GM12878 (cell line): ENCODE results near the gene OSBPL2. TPM values are rescaled to one million over a fixed set of nuclear protein-coding genes. Genes with fewer than 3 reads are reported as not detected.

Experiments used
- ATAC-seq: fragments of 200-7000 bp; cut with Tn5 transposase; 3 replicates; pipeline ENCODE4 v1.9.1; 2020; ENCODE audit warnings: mild to moderate bottlenecking, moderate library complexity
- BruUV-seq: library from RNA; stranded (reverse); fragments of 400-500 nt; replicated peaks from 2 replicates; lab custom pipeline; 2021; lab: Mats Ljungman, UMichigan
- CTCF ChIA-PET: fragments of 300-600 bp; sonication (Branson Sonifier 250); formaldehyde crosslinking; extraction: SDS; loops from one replicate; lab custom pipeline; 2021; ENCODE audit warnings: inconsistent platforms; lab: Yijun Ruan, JAX
- POLR2A ChIA-PET: fragments of 350-600 bp; formaldehyde crosslinking; extraction: SDS; loops from one replicate; lab custom pipeline; 2021; ENCODE audit warnings: inconsistent platforms; lab: Charles Lee
- RAD21 ChIA-PET: fragments of 300-600 bp; sonication (Branson Sonifier 250); formaldehyde crosslinking; loops from one replicate; lab custom pipeline; 2023; ENCODE audit warnings: antibody characterized with exemption; ENCODE audit not compliant: unreplicated experiment; lab: Charles Lee
- SMC1A ChIA-PET: fragments of 300-600 bp; sonication (Branson Sonifier 250); formaldehyde crosslinking; loops from one replicate; lab custom pipeline; 2023; ENCODE audit not compliant: unreplicated experiment, uncharacterized antibody; lab: Charles Lee
- DNase-seq: peaks from one replicate; pipeline ENCODE4 v3.0.0-alpha.2; 2011; ENCODE audit warnings: low read depth, low spot score
- FAIRE-seq: peaks from 3 replicates; lab custom pipeline; 2011; peaks lifted over from hg19 to GRCh38; lab: Jason Lieb, UNC
- H2AFZ ChIP-seq: 2 replicates; pipeline ENCODE4 v1.6.0; 2011; ENCODE audit warnings: low read depth, low read length, control low read depth; ENCODE audit not compliant: control insufficient read depth
- H3K27ac ChIP-seq: 2 replicates; pipeline ENCODE4 v1.5.1; 2011; ENCODE audit warnings: control low read depth; ENCODE audit not compliant: control insufficient read depth, insufficient read depth
- H3K27me3 ChIP-seq, 2 experiments: replicated peaks in 1 of 2; 2 replicates each; pipeline versions ENCODE4 v1.6.0 to v1.6.1; 2011; ENCODE audit warnings: low read length in 1 of 2; ENCODE audit not compliant: control insufficient read depth in 2 of 2, insufficient read depth in 2 of 2
- H3K36me3 ChIP-seq, 2 experiments: 2 replicates each; pipeline ENCODE4 v1.5.1; 2011; ENCODE audit warnings: low read length in 1 of 2; ENCODE audit not compliant: control insufficient read depth in 2 of 2, insufficient read depth in 2 of 2
- H3K4me1 ChIP-seq: 2 replicates; pipeline ENCODE4 v1.6.1; 2011; ENCODE audit warnings: mild to moderate bottlenecking, low read length, moderate library complexity, mixed read lengths; ENCODE audit not compliant: control insufficient read depth, insufficient read depth
- H3K4me2 ChIP-seq: 2 replicates; pipeline ENCODE4 v1.6.0; 2011; ENCODE audit warnings: control low read depth; ENCODE audit not compliant: control insufficient read depth, insufficient read depth
- H3K4me3 ChIP-seq: fragments of 200-600 bp; sonication (generic); 2 replicates; pipeline ENCODE4 v1.5.1; 2016
- H3K79me2 ChIP-seq: 2 replicates; pipeline ENCODE4 v1.6.0; 2011; ENCODE audit warnings: low read length; ENCODE audit not compliant: control insufficient read depth, insufficient read depth
- H3K9ac ChIP-seq: 2 replicates; pipeline ENCODE4 v1.8.0; 2011; ENCODE audit warnings: low read length, control low read depth, mixed read lengths; ENCODE audit not compliant: control insufficient read depth, insufficient read depth
- H3K9me3 ChIP-seq: replicated peaks from 3 replicates; pipeline ENCODE4 v1.5.1; 2011; ENCODE audit warnings: mild to moderate bottlenecking, low read length; ENCODE audit not compliant: control insufficient read depth, insufficient read depth
- H4K20me1 ChIP-seq: 2 replicates; pipeline ENCODE4 v1.6.0; 2011; ENCODE audit not compliant: control insufficient read depth, insufficient read depth
- BRCA1 ChIP-seq: IDR thresholded peaks from 2 replicates; pipeline ENCODE4 v1.6.1; 2011; ENCODE audit warnings: low read depth, low read length, improper control_type of control experiment
- ESRRA ChIP-seq: IDR thresholded peaks from 2 replicates; pipeline ENCODE4 v1.6.1; 2012; ENCODE audit warnings: mild to moderate bottlenecking, low read length, improper control_type of control experiment
- LARP7 ChIP-seq: fragments of 450-650 bp; IDR thresholded peaks from 2 replicates; pipeline ENCODE4 v1.6.1; 2017; ENCODE audit warnings: mild to moderate bottlenecking
- MEF2B ChIP-seq: fragments of 450-650 bp; IDR thresholded peaks from 2 replicates; pipeline ENCODE4 v1.6.1; 2018; ENCODE audit warnings: mild to moderate bottlenecking, moderate library complexity; ENCODE audit not compliant: partially characterized antibody, poor library complexity, severe bottlenecking
- MYB ChIP-seq: fragments of 150-350 bp; IDR thresholded peaks from 2 replicates; pipeline ENCODE4 v1.6.1; 2014; ENCODE audit warnings: mild to moderate bottlenecking, low read depth, low read length, borderline replicate concordance
- NFYA ChIP-seq: IDR thresholded peaks from 2 replicates; pipeline ENCODE4 v1.6.1; 2011; ENCODE audit warnings: low read depth, mild to moderate bottlenecking, low read length, improper control_type of control experiment, borderline replicate concordance
- POLR2AphosphoS5 ChIP-seq: IDR thresholded peaks from 2 replicates; pipeline ENCODE4 v1.6.1; 2011; ENCODE audit warnings: mild to moderate bottlenecking, low read length, inconsistent platforms
- YBX1 ChIP-seq: fragments of 450-650 bp; IDR thresholded peaks from 2 replicates; pipeline ENCODE4 v1.6.1; 2016; ENCODE audit warnings: antibody characterized with exemption
- ZZZ3 ChIP-seq: IDR thresholded peaks from 2 replicates; pipeline ENCODE4 v1.6.1; 2011; ENCODE audit warnings: low read depth; ENCODE audit not compliant: control insufficient read depth, insufficient read length
- WGBS: methylation state at CpG from one replicate; pipeline ENCODE4 v1.1.6; 2016; ENCODE audit warnings: low lambda C conversion rate; ENCODE audit not compliant: insufficient replicate concordance, insufficient coverage; ENCODE audit errors: missing lambda C conversion rate; 5-methylcytosine and 5-hydroxymethylcytosine counted together
- in situ Hi-C: fragments of 300-500 bp; cut with MboI; formaldehyde crosslinking; loops from 9 replicates; pipeline ENCODE4 v1.14.3; 2018; ENCODE audit warnings: mixed read lengths
- intact Hi-C: fragments of 100-400 bp; cut with micrococcal nuclease; formaldehyde crosslinking; loops from one replicate; pipeline ENCODE4 v1.14.2; 2022; ENCODE audit not compliant: unreplicated experiment
- polyA plus RNA-seq, 11 experiments: library from polyadenylated mRNA; depleted of rRNA in 4 of 11; unstranded in 6 of 11; stranded (reverse) in 5 of 11; fragments of >200 nt; fragmentation: Nextera tagmentation in 4 of 11; fragmentation: Illumina TruSeq in 1 of 11; extraction: Ambion mirVana in 4 of 11; extraction: Trizol in 1 of 11; gene quantifications; 1 replicate in 1 of 11; 2 replicates in 10 of 11; pipeline versions ENCODE4 v1.2.1 to v1.2.3, GENCODE V29; 2011 to 2016; ENCODE audit warnings: inconsistent platforms in 2 of 11, missing spikeins in 2 of 11, low read depth in 1 of 11
- total RNA-seq, 4 experiments: library from RNA; depleted of rRNA in 3 of 4; stranded (reverse); fragments of >200 nt in 3 of 4; fragmentation: Illumina TruSeq in 1 of 4; extraction: Trizol in 1 of 4; gene quantifications; 2 replicates each; pipeline versions ENCODE4 v1.2.1 to v1.2.3, GENCODE V29; 2013 to 2021
- TF ChIP-seq, protein P1 (sequence below): IDR thresholded peaks from 2 replicates; pipeline ENCODE4 v1.6.1; 2011; ENCODE audit warnings: mild to moderate bottlenecking, low read depth, low read length, moderate library complexity; ENCODE audit not compliant: insufficient replicate concordance
- TF ChIP-seq, protein P2 (sequence below): fragments of 450-650 bp; conservative IDR thresholded peaks from 2 replicates; pipeline ENCODE4 v1.6.1; 2017; ENCODE audit warnings: mild to moderate bottlenecking, moderate library complexity
- TF ChIP-seq, protein P3 (sequence below): fragments of 450-650 bp; formaldehyde crosslinking; IDR thresholded peaks from 2 replicates; pipeline ENCODE4 v1.4.0; 2022; ENCODE audit warnings: mild to moderate bottlenecking, moderate library complexity

The OSBPL2 gene
- total and polyA plus RNA-seq, 10 of the 15 experiments (the other 5 are each of a cell fraction or from before 2014, with no cell fraction given) = 2.8 to 22.3 (median 14.7) TPM

DNA sequence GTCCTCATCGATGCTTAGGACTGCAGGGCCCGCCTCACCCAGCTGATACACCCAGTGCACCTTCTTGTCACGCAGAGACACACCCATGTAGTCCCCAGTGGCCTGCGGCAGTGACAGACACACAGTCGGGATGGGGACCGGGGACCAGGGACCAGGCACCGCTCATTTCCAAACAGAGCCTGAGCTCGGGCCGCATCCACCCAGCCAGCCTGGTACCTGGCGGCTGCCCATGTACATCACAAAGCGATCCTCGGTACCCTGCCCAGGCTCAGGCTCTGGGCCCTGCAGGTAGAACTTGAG is 76.0 kb downstream of the OSBPL2 start:
- intact Hi-C loops (no loop called here), in situ Hi-C loops (no loop called here)
- Histone ChIP-seq H3K4me3 (no peak overlapping the region), H3K4me2 (no peak overlapping the region), H3K9ac (no peak overlapping the region), H3K36me3 (no peaks in the 10 kb centered on the region; a peak in 1 of 4 replicates), H2AFZ (no peak overlapping the region), H3K27me3 (no peaks in the 10 kb centered on the region), H4K20me1 (no peaks in the 10 kb centered on the region), H3K79me2 (no peaks in the 10 kb centered on the region), H3K27ac (no peak overlapping the region), H3K4me1 (no peaks in the 10 kb centered on the region), H3K9me3 (no peaks in the 10 kb centered on the region; the same call in 2 of the 3 replicates)
- ChIA-PET RAD21 (no interaction called here), CTCF (no interaction called here), POLR2A (no interaction called here), SMC1A (no interaction called here)
- 72% methylated on average over 12 of the region's 12 CpGs for WGBS
- FAIRE-seq = no peak
- DNase-seq = no peak
- ATAC-seq = no peak
- BruUV-seq = no TSS peak
- TF ChIP-seq LARP7 (no peak), YBX1 (no peak), POLR2AphosphoS5 (no peak), ESRRA (no peak), ZZZ3 (no peak), NFYA (no peak), MEF2B (no peak), BRCA1 (no peak), MYB (no peak)
- TF ChIP-seq, protein P1, sequence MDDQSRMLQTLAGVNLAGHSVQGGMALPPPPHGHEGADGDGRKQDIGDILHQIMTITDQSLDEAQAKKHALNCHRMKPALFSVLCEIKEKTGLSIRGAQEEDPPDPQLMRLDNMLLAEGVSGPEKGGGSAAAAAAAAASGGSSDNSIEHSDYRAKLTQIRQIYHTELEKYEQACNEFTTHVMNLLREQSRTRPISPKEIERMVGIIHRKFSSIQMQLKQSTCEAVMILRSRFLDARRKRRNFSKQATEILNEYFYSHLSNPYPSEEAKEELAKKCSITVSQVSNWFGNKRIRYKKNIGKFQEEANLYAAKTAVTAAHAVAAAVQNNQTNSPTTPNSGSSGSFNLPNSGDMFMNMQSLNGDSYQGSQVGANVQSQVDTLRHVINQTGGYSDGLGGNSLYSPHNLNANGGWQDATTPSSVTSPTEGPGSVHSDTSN = no peak
- TF ChIP-seq, protein P2, sequence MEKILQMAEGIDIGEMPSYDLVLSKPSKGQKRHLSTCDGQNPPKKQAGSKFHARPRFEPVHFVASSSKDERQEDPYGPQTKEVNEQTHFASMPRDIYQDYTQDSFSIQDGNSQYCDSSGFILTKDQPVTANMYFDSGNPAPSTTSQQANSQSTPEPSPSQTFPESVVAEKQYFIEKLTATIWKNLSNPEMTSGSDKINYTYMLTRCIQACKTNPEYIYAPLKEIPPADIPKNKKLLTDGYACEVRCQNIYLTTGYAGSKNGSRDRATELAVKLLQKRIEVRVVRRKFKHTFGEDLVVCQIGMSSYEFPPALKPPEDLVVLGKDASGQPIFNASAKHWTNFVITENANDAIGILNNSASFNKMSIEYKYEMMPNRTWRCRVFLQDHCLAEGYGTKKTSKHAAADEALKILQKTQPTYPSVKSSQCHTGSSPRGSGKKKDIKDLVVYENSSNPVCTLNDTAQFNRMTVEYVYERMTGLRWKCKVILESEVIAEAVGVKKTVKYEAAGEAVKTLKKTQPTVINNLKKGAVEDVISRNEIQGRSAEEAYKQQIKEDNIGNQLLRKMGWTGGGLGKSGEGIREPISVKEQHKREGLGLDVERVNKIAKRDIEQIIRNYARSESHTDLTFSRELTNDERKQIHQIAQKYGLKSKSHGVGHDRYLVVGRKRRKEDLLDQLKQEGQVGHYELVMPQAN = no peak
- TF ChIP-seq, protein P3, sequence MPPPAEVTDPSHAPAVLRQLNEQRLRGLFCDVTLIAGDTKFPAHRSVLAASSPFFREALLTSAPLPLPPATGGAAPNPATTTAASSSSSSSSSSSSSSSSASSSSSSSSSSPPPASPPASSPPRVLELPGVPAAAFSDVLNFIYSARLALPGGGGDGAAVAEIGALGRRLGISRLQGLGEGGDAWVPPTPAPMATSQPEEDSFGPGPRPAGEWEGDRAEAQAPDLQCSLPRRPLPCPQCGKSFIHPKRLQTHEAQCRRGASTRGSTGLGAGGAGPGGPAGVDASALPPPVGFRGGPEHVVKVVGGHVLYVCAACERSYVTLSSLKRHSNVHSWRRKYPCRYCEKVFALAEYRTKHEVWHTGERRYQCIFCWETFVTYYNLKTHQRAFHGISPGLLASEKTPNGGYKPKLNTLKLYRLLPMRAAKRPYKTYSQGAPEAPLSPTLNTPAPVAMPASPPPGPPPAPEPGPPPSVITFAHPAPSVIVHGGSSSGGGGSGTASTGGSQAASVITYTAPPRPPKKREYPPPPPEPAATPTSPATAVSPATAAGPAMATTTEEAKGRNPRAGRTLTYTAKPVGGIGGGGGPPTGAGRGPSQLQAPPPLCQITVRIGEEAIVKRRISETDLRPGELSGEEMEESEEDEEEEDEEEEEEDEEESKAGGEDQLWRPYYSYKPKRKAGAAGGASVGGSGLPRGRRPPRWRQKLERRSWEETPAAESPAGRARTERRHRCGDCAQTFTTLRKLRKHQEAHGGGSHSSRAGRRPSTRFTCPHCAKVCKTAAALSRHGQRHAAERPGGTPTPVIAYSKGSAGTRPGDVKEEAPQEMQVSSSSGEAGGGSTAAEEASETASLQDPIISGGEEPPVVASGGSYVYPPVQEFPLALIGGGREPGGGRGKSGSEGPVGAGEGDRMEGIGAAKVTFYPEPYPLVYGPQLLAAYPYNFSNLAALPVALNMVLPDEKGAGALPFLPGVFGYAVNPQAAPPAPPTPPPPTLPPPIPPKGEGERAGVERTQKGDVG (CRISPR knock-in tag) = no peak
